Activated naive CD4-positive, alpha-beta T cell treated with anti-CD3 and anti-CD28 coated beads, Interleukin-2, amount 50 U/mL, for 16 hours (primary cell): ENCODE results near the gene HOXA11.

Experiments used
- DNase-seq: peaks from one replicate; pipeline ENCODE4 v3.0.0-alpha.2; 2020

Gene HOXA11

GRCh38 chr7:27169658-27170425, 15.2 kb downstream of the HOXA11 start:
- no peak for DNase-seq

- no peak for DNase-seq
Observed at GRCh38 chr7:27168265-27168947, 16.6 kb downstream of the HOXA11 start.

- DNase-seq = no peak
Observed at GRCh38 chr7:27167916-27168264, 17.1 kb downstream of the HOXA11 start.

GRCh38 chr7:27166531-27167505, 18.2 kb downstream of the HOXA11 start:
- DNase-seq = no peak

DNA sequence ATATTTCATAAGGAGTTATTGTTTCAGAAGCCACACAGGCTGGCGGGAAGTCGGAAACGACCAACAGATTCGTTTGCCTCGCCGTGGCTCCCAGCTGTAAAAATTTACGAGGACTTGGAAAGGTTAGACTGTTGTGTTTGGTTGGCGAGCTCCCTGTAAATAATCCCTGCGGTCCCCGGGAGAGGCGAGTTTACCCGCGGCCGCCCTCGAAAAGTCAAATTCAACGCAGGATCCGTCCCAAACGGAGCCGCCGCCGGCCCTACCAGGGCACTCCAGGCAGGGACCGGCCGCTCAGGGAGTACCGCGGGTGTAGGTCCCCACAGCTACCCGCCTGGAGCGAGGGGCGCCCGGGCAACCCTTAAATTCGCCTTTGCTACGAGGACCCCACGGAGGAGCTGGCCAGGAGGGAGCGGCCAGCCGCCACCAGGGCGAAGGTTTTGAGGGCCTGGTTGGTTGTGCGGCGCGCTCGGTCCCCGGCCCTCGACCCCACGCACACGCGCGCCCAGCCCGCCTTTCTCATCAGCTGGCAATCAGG, 19.0 kb downstream of the HOXA11 start:
- DNase-seq = no peak

GRCh38 chr7:27165089-27165995, 19.7 kb downstream of the HOXA11 start, which contains the start of gene HOXA9:
Gene HOXA9, minus strand, starts transcription at chr7:27165537. Its CDS starts 80 bp downstream, at chr7:27165457.
- no peak for DNase-seq

GRCh38 chr7:27164367-27165088, 20.5 kb downstream of the HOXA11 start:
- no peak for DNase-seq

DNA sequence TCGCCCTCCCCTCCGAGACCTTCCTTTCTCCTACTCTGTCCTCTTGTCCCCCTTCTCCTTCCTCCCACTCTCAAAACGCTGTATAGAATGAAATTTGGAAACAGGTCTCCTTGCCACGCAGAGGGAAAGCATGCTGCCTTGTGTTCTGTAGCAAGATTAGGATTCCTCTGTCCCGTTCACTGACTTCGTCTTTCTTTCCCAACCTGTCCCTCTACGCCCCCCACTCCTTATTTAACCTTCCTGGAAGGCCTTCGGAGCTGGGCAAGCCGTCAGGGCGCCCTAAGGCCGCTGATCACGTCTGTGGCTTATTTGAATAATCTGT, 21.0 kb downstream of the HOXA11 start:
- no peak for DNase-seq

- DNase-seq = no peak
Observed at GRCh38 chr7:27163288-27164044, 21.6 kb downstream of the HOXA11 start.

- DNase-seq = no peak
Observed at GRCh38 chr7:27162561-27163287, 22.3 kb downstream of the HOXA11 start.

GRCh38 chr7:27161721-27162560, 23.1 kb downstream of the HOXA11 start:
- peak; percentile 9 for DNase-seq

- no peak for DNase-seq
Observed at GRCh38 chr7:27161214-27161720, 23.8 kb downstream of the HOXA11 start.

GRCh38 chr7:27160546-27161213, 24.4 kb downstream of the HOXA11 start:
- DNase-seq = peak; percentile 85

DNA sequence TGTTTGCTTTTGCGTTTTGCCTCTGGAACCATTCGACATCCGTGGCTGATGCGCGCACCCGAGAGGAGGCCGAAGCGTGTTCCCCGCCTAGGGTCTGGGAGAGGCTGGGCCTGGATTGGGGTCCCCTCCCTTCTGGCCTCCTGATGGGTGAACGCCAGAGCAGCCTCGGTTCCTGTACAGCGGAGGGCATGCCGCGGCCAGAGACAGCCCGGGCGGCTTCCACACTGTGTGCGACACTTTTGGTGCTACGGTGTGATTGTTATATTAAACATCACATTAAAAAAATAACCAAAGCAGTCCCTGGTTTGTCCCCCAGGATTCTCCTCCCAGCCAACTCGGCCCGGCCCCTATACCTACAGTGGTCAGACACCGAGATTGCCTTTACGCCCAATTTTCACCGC, 24.9 kb downstream of the HOXA11 start:
- peak; percentile 27 for DNase-seq

- DNase-seq = no peak
Observed at GRCh38 chr7:27159266-27160144, 25.5 kb downstream of the HOXA11 start.

- no peak for DNase-seq
Observed at GRCh38 chr7:27158436-27159265, 26.4 kb downstream of the HOXA11 start.
